NCI-H1092 (cell line): ENCODE measurements around the gene SOD2.
"Not testable (repeated sequence)": the region's sequence is repeated elsewhere in the genome, so short reads cannot be mapped to it uniquely, and the experiment has no call there.

Source experiments
- DNase-seq: peaks from one replicate; lab custom pipeline; 2025; lab: John Stamatoyannopoulos, UW

Gene SOD2

DNA sequence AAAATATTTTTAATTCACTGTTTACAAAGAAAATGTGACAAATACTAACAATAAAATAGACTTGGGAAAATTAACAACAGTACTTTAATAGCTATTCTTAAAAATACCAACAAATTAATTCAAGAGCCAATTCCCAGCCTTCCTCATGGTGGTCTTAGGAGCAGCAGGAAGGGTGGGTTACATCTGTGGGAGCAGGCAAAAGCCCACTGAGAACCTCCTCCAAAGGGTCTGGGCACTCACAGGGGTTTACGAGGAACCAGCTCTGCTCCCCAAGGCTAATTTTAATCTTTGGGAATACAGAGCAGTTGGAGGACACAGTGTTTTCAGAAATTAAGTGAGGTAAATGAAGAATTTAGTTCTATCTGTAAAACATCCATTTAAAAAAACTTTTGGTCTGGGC lies 10.2 kb downstream of the SOD2 start:
- no peak for DNase-seq

- DNase-seq: no peak
Observed at GRCh38 chr6:159682295-159682694, 10.7 kb downstream of the SOD2 start.

DNA sequence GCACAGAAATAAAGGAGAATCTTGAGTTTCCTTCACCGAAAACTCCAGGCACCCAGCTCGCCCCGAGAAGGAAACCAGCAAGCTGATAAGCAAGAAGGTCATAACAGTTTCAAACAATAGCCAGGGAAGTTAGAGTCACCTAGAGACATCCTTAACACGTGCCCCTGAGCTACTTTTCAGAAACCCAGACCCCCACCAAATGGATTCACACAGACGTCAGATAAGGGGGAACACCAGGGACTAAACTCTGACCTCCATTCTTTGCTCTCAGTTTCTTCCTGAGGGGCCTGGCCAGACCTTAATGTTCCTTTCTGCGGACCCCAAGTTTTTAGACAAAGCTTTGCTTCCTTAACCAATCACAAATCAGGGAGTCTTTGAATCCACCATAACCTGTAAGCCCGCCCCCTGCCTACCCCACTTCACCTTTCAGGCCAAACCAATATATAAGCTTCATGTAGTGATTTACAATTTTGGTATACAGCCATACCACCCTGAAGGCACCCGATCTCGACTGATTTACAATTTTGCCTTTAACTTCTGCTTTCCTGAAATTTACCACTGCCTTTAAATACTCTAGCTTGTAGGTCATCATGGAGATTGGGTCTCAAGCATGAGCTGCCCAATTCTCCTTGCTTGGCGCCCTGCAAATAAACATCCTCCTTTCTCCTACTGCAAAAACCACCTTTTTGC lies 11.7 kb downstream of the SOD2 start:
- no peak for DNase-seq

DNA sequence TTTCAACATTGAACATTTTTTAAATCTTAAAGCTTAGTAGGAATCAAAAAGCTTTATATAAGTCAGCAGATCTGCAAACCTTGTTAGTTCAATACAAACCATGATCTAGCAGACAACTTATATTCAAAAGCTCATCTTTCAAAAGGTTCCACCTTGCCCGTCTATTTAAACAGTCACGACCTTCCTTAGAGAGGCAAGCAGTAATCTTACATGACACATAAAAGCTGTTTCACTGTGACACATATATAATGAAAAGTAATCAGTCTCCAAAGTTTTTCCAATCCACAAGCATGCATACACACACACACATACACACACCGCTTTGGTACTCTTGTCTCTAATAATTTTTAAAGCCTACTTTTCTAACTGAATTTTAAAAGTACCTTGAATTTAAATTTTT lies 12.9 kb downstream of the SOD2 start:
- DNase-seq: no peak

- no peak for DNase-seq
Observed at GRCh38 chr6:159679091-159680077, 13.7 kb downstream of the SOD2 start.

GRCh38 chr6:159678574-159678973 lies 14.5 kb downstream of the SOD2 start:
- no peak for DNase-seq

- DNase-seq: no peak
Observed at GRCh38 chr6:159677506-159678165, 15.4 kb downstream of the SOD2 start.

GRCh38 chr6:159676890-159677505 lies 16.0 kb downstream of the SOD2 start:
- no peak for DNase-seq

- not testable (repeated sequence) for DNase-seq
Observed at GRCh38 chr6:159676236-159676635, 16.8 kb downstream of the SOD2 start.

DNA sequence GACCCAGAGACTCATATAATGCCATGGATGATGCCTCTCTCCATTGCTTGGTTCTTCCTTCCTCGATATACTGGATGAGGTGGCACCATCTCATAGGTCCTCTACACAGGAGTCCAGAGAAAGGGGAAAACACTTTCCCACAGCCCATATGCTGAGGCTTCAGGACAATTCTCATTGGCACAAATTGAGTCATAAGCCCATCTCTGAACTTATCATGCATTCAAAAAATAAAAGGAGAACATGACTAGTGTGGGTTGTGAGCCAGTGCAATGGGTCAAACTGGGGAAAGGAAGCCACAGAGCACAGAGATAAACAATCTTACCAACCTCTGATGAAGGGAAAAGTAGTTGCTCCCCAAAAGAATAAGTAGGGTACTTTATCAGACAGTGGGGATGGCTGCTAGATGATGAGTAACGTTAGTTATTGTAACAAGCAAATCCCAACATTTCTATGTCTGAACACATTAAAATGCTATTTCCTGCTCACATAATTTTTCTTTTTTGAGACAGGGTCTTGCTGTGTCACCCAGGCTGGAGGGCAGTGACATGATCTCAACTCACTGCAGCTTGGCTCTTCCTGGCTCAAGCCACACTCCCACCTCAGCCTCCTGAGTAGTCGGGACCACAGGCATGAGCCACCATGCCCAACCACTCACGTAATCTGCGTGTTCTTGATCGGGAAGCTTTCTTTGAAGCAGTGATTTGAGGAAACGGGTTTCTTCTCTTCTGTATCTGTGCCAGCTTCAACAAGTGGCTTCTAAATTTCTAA lies 27.0 kb downstream of the SOD2 start:
- no peak for DNase-seq

GRCh38 chr6:159663368-159663889 lies 29.6 kb downstream of the SOD2 start:
- not testable (repeated sequence) for DNase-seq

- not testable (repeated sequence) for DNase-seq
Observed at GRCh38 chr6:159661977-159662376, 31.1 kb downstream of the SOD2 start.

DNA sequence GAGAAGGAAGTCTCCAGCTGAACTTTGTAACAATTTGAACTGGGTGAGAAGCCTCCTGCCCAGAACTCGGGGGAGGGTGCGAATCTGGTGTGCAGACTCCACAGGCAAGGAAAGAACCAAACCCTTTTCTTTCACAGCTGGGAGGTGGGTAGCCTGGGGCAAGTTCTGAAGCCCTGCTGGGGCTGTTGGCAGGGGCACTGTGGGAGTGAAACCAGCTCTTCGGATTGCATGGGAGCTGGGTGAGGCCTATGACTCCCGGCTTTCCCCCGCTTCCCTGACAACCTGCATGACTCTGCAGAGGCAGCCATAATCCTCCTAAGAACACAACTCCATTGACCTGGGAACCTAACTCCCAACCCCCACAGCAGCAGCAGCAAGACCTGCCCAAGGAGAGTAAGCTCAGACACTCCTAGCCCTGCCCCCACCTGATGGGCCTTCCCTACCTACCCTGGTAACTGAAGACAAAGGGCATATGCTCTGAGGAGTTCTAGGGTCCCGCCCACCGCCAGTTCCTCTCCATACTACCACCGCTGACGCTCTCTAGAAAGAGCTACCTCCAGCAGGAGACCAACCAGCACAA lies 37.5 kb downstream of the SOD2 start:
- no peak for DNase-seq

DNA sequence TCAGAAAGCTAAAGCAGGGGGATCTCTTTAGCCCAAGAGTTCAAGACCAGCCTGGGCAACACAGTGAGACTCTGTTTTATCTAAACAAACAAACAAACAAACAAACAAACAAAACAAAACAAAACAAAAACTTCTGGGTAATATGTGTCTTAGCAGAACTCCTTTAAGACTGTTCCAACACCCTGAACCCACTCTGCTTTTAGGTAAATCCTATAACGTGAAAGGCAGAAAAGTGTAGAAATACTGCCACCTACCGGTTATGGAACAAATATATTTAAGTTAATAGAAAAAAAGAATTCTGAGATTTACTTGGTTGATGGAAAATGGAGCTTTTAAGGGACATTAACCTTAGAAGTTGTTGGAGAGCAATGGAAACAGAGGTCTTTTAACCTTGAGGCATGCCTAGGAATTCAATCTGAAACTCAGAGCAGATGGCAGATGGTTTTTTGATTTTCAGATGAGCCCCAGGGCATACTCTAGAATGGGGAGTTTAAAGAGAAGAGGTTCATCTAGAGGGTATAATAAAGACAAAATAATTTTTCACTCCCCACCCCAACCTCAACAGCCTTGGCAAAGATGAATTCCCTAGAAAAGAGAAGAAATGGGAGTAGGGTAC lies 38.5 kb downstream of the SOD2 start:
- peak; percentile 46 for DNase-seq

DNA sequence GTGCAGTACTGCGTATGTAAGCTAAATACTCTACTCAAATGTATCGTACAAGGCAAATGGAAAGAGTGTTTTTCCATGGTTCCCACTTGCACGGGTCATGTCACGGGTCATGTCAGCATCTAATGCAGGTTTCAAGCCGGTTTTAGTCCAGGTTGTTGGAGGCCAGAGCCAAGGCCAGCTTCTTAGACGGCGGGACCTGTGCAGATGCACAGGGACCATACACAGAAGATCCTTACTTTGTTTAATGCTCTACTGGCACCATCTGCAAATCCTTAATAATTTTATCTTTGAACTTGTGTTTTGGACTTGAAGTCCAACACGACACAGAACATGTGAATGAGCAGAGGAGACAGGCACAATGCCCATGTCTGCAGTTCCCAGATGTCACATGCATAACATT lies 42.7 kb downstream of the SOD2 start:
- no peak for DNase-seq

GRCh38 chr6:159649441-159649840 lies 43.6 kb downstream of the SOD2 start:
- DNase-seq: no peak

GRCh38 chr6:159646733-159647132 lies 46.3 kb downstream of the SOD2 start:
- no peak for DNase-seq

DNA sequence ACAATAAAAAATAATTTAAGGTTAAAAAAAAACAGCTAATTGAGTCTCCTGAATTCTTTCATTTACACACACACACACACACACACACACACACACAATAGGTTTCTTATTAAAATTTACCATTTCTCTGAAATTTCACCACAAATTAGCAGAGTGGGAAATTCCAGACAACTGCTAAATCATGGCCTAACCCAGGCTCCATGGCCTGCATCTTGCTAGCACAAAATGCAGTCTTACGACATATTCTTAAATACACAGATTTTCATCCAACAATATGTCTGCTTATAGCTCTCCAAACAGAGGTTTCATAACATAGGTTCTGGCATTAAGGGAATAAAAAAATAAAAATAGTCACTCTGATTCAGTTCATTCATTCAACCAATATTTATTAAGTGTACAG lies 46.9 kb downstream of the SOD2 start:
- DNase-seq: no peak

- no peak for DNase-seq
Observed at GRCh38 chr6:159645640-159646039, 47.4 kb downstream of the SOD2 start.
